NCI-H2029 treated with DMSO at 0.1 percent for 48 hours (cell line): ENCODE results near the gene PCCA.
A peak's percentile ranks its signal among the peaks of the same experiment; 100 is the strongest.
"Not testable (repeated sequence)": the region's sequence is repeated elsewhere in the genome, so short reads cannot be mapped to it uniquely, and the experiment has no call there.

Source experiments
- DNase-seq: peaks from one replicate; lab custom pipeline; 2025; lab: John Stamatoyannopoulos, UW

PCCA gene

DNA sequence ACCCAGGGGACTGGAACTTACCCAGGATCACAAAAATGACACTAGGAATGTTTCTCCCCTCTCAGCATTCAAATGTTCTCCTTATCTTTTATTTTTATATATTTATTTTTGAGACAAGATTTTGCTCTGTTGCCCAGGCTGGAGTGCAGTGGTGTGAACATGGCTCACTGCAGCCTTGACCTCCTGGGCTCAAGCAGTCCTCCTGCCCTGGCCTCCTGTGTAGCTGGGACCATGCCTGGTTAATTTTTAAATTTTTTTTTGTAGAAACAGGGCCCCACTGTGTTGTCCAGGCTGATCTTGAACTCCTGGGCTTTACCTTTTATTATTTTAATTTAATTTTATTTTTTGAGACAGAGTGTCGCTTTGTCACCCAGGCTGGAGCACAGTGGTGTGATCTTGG is 108.2 kb downstream of the PCCA start:
- no peak for DNase-seq

DNA sequence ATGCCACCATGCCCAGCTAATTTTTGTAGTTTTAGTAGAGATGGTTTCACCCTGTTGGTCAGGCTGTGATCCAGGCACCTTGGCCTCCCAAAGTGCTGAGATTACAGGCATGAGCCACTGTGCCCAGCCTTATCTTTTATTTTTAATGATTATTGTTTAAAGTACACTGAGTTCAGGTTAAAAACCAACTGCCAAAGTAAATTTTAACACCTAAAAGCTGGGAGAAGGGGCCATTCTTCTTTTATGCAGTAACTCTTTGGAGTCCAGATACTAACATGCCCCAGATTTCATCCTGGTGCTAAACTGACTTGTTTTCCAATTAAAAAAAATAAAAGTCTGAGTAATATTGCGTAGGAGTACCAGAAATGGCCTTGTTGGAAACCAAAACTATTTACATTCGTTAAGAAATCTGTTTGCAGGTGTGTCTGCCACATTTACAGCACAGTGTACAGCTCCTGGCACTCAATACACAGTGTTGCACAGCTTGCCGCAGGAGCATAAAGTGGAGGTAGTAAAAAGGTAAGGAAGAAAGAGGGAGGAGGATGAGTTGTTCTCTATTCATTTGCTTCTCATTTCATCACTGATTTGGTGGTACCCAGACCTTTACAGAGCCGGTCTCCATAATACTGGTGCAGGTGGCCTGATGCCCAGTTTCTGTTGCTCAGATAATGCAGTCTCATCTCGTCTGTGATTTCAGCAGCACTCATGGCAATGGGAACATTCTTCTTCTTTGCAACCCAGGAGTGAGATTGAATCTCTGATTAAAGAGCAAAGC is 108.9 kb downstream of the PCCA start:
- DNase-seq: no peak

DNA sequence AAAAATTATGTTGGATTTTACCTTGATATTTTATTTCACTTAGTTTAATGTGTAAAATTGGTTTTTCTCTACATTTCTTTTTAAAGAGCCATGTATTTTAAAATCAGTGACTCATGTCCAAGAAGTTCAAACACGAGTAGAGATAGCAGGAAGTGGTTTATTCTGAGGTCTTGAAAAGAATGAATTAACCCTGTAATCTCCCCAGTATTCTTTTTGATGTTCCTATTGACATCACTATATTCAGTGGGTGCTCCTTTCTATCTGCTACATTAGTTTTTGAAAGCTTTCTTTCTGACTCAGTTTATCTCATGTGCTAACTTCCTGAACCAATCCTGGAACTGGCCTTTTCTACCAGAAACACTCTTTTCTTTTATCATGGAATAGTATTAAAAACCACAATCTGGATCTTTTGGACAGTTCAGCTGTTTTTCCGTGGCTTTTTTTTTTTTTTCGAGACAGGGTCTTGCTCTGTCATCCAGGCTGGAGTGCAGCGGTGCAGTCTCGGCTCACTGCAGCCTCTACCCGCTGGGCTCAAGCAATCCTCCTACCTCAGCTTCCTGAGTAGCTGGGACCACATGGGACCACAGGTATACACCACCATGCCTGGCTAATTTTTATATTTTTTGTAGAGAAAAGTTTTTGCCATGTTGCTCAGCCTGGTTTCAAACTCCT is 114.9 kb downstream of the PCCA start:
- DNase-seq: no peak

DNA sequence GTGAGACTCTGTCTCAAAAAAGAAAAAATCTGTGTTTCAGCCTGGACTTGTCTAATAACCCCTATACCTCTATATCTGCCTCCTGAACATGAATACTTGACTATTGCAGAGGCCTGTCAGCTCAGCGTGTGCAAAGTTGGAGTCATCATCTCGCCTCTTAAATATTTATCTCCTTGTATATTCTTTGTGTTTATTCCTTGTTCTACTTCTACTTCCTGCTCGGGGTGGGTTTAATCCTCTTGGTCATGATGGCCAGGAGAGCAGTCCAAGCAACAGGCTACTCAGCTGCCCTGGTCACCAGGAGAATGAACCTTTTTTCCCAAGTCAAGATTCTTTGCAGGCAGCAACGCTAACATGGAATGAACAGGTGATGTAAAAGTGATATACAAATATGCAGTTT is 119.1 kb downstream of the PCCA start:
- no peak for DNase-seq

DNA sequence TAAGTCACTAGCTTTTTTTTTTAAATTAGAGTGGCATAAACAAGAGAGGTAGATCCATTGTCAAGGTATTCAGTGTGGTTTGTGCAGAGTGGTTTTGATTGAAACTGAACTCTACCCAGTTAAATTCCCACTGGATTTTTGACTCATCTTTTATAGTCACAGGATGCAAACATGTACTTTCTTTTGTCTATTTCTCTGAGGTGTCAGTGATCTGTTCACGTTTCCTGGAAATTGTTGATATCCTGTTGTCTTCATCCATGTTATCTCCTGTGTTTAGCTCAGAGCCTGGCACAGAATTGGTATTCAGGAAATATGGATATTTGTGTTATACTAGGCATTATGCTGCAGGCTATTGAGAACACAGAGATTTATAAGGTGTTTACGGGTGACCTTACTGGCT is 119.7 kb downstream of the PCCA start:
- no peak for DNase-seq

DNA sequence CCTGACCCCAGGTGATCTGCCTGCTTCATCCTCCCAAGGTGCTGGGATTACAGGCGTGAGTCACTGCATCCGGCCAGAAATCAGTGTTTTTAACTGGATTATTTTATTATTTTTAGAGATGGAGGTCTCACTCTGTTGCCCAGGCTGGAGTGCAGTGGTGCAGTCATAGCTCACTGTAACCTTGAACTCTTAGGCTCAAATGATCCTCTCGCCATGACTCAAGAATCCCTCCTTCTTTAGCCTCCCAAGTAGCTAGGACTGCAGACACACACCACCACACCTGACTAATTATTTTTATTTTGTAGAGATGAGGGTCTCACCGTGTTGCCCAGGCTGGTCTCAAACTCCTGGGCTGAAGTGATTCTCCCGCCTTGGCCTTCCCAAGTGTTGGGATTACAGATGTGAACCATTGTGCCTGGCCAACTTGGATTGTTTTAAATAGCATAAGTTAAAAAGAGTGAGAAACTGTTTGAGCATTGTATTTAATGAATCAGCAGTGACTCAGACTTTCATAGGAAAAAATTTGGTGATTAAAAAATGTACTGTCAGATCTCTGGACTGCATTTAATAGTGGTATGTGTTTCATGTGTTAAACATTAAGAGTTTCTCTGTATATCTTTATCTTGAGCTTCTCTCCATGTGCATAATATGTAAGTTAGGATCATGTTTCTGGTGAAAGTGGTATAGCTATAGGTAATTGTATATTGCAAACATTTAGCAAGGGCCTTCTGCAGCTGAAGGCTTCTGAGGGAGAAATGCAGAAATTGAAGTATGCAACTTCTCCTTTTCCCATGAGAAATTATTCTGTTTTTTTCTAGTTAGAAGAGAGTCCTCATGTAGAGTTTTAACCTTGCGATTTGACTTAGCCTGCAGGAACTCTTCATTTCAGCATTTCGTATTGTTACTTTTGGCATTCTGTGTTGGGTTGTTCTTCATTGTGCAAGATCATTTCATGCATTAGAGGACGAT is 121.2 kb downstream of the PCCA start:
- DNase-seq: no peak

DNA sequence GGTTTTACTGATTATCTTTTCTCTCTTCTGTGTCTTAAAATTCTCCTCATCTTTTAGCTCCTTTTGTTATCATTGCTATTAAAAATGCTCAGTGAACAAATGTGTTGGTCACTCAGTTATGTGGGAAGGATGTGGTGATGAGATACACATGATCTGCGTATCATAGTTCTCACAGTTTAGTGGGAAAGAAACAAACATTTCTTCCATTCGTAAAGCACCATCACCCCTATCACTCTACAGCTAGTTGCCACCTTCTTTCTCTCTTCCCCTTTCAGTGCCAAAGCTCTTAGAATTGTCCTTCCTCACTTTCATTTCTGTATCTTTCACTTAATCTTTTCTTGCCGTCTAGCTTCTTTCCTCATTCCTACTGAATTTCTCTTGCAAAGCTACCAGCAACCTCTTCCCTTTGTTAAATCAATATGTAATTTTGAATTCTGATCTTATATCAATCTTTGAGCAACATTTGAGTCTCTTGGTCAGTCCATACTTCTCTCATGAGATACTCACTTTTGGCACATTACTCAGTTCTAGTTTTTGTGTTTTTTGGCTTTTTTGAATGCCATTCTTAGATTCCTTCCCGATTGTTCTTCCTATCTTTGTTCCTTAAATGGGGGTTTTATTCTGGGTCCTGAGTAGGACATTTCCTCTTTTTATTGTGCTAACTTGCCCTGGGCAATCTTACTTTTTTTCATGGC is 122.3 kb downstream of the PCCA start:
- no peak for DNase-seq

DNA sequence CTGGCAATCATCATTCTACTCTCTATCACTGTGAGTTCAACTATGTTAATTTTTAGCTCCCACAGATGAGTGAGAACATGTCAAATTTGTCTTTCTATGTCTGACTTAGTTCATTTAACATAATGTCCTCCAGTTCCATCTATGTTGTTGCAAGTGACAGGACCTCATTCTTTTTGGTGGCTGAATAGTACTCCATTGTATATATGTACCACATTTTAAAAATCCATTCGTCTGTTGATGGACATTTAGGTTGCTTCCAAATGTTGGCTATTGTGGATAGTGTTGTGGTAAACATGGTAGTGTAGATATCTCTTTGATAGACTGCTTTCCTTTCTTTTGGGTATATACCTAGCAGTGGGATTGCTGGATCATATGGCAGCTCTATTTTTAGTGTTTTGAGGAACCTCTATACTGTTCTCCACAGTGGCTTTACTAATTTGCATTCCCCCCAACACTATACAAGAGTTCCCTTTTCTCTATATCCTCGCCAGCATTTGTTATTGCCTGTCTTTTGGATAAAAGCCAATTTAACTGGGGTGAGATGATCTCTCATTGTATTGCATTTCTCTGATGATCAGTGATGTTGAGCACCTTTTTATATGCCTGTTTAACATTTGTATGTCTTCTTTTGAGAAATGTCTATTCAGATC is 124.1 kb downstream of the PCCA start:
- no peak for DNase-seq

DNA sequence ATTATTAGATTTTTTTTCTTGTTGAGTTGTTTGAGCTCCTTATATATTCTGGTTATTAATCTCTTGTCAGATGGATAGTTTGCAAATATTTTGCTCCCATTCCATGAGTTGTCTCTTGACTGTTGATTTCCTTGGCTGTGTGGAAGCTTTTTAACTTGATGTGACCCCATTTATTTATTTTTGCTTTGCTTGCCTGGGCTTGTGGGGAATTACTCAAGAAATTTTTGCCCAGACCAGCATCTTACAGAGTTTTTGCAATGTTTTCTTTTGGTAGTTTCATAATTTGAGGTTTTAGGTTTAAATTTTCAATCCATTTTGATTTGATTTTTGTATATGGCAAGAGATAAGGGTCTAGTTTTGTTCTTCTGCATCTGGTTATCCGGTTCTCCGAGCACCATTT is 124.7 kb downstream of the PCCA start:
- DNase-seq: no peak

DNA sequence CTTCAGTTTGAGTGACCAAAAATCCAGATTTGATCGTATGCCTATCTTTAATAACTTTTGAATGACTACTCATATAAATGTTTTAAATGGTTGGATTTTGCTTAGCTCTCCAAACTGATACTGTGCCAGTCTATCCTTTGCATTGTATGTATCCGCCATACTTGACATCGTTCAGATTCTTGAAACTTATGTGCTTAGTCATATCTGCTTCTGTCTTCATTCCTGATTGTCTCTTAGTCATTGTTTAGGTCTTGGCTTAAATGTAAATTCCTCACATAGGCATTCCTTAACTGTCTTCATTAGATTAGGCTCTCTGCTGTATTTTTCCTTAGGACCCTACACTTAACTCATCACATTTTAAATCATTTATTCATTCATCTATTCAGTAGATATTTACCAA is 126.0 kb downstream of the PCCA start:
- DNase-seq: no peak

DNA sequence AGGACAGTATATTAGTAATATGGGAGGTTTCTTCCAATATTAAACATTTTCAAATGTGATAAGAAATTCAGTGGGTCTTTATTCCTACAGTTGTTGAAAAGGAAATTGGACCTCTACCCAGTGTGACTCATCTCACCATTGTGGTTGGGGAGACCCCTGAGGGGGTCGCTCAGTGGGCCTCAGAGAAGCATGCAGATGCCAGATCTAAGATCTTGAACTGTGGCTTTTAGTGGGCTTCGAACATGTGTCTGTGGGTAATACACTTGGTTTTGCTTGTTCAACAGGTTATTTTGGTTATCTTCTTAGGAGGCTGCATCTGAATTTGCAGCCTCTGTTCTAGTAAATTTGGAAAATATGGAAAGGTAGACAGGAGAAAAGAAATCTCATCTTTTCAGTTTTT is 132.3 kb downstream of the PCCA start:
- no peak for DNase-seq

DNA sequence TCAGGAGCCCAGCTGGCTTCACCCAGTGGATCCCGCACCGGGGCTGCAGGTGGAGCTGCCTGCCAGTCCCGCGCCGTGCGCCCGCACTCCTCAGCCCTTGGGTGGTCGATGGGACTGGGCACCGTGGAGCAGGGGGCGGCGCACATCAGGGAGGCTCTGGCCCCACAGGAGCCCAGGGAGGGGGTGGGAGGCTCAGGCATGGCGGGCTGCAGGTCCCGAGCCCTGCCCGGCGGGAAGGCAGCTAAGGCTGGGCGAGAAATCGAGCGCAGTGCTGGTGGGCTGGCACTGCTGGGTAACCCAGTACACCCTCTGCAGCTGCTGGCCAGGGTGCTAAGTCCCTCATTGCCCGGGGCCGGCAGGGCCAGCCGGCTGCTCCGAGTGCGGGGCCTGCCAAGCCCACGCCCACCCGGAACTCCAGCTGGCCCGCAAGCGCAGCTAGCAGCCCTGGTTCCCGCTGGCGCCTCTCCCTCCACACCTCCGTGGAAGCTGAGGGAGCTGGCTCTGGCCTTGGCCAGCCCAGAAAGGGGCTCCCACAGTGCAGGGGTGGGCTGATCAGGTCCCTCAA is 135.2 kb downstream of the PCCA start:
- DNase-seq: not testable (repeated sequence)

DNA sequence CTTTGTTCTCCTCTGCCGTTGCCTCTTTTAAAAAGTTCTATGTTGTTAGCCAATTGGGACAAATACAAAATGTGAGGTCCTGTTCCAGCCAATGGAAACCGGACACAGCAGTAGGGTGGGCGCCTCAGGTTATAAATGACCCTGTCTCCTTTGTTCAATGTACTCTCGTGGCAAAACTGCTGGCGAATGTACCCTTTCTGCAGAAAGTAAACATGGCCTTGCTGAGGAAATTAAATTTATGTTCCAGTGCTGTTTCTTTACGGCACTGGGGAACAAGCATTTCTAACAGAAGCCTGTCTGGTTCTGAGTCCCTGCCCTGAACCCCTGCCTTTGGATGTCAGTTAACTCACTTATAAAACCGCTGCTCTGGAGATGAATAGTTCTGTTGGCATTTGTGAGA is 140.7 kb downstream of the PCCA start:
- no peak for DNase-seq

DNA sequence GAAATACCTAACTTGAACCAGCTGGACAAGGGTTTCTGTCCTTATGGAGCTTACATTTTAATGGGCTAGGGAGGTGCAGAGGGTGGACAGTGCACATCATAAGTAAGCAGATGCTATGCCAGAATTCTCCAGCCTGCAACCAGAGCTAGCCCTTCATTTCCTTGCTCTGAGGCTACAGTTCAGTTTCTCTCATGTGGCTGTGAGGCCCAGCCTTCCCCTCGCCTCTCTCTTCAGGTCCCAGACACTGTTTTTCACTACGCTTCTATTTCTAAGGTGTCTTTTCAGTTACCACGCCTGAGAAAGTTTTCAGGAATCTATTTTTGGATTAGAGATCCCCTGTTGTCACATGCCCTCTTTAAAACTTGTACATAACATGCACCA is 141.9 kb downstream of the PCCA start:
- no peak for DNase-seq

DNA sequence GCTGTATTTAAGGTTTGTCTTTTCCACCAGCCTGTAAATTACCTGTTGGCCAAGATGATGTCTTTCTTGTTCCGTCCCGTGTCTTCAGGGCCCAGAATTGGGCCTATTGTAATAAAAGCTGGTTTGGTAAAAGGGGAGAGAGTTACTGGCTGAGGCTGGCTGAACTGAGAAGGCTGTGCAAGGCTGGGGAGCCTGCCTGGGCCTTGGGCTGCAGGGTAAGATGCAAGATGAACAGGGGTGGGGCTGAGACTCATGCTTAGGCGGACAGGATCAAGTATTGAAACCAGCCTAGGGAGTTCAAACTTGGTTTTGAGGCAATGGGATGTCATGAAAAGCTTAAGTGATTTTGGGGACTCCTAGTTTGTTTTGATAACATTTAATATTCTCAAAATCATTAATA is 142.3 kb downstream of the PCCA start:
- DNase-seq: no peak

DNA sequence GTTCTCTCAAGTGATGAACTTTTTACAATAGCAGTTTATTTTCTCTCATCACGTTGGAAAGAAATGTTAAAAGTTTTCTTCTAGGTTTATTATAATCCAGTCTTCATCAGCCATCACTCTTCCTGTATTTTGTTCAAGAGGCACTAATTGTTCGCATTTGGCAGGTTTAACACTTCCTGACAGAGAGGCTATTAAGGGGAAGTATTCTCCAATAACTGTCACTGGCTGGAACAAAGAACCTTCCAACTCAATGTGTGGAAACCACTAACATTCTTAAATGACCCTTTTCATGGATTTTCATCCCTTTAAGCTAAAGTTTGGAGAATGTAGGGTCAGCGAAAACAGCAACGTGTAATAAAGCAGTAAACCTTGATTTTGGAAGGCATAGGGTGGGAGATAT is 145.1 kb downstream of the PCCA start:
- DNase-seq: no peak

DNA sequence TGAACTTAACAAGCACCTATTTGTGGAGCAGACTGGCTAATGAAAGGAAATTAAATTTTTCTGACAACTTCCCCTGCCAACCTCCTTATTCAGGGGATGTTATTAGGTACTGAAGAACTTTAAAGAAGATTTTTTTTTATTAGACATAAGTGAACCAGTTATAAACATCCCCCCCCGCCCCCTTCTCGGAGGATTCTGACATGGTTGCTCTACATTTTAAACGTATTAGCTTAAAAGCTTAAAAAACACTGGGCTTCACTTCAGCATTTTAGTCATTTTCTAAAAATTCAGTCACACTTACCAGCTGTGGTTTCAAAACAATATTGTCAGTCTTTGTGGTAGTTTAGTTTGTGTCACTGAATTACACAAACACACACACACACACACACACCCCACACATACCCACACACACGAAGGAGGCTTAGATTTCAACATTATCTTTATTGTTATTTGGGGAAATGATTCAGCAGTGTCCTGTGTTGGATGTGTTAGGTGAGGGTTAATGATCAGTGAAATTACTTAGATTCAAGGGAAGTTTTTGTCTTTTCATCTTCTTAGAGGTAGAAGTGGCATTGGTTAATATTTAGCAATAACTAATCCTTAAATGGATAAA is 145.7 kb downstream of the PCCA start:
- no peak for DNase-seq

DNA sequence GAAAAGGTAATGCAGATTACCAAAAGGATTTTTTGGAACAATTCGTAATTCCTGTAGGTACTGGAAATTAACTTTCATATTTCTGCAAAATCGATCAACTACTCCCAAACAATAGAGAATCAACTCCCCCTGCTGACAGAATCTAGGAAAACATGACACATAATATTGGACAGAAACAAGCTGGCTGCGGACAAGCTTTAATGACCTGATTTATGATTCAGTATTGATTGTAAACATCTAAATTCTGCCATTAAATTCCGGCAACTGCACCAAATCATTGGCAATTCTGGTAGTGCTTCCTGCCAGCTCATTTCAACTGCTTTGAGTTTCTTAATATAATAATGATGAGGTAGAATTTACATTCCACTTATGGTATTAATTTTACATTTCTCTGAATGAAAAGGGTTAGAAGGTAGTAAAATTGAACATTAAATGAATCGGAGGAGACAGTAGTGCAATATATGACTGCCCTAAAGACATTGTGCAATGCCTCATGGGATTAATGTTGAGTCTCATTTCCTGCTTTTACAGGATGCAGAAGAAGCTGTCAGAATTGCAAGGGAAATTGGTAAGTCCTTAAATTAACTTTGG is 146.5 kb downstream of the PCCA start:
- DNase-seq: peak; percentile 34

DNA sequence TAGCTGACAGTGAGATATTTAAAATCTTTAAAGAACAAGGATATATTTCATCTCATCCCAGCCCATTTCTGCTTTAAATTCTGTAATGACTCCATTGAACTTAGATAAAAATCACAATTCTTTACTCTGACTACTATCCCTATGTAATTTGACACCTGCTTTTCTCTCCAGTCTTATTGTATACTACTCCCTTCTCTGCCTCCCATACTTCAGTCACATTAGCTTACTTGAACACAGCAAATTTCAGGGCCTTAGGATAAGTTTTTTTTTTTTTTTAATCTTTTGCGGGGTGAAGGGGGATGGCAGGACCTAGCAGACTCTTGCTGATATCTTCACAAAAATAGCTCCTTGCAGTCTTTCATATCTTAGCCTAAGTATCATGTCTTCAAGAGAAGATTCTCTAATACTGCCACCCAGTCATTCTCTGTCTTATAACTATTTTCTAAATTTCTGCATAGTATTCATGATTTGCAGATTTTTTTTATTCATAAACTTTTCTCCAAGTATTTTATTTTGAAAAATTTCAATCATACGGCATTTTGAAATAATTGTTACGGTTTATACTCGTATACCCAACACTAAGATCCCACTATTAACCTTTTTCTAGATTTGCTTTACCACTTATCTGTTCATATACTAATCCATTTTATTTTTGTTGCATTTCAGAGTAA is 151.4 kb downstream of the PCCA start:
- DNase-seq: no peak

DNA sequence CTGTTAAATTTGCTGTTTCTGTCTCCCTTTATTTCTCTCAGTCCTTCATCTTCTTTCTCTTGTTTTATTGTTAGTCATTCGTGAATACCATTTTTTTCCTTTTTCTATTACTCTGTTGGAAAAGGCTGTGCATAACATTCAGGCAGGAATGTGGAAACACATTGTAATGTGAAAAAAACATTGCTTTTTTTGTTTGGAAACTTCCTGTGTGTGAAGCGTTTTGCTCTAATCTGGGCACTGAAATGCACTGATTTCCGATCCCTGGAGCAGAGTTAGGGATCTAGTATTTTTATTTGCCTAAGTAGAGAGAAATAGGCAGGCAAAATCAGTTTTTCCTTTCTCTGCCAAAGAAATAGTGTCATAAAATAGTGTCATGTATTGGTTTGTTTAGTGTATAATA is 155.5 kb downstream of the PCCA start:
- DNase-seq: no peak
